Hepatocyte (in vitro differentiated cells): ENCODE results near the gene TM6SF1. TPM values are rescaled to one million over a fixed set of nuclear protein-coding genes. Genes with fewer than 3 reads are reported as not detected.
"Not testable (repeated sequence)": the region's sequence is repeated elsewhere in the genome, so short reads cannot be mapped to it uniquely, and the experiment has no call there.

ENCODE experiments used
- DNase-seq: peaks from one replicate; pipeline ENCODE4 v3.0.0-alpha.2; 2016; ENCODE audit warnings: low spot score
- H2AFZ ChIP-seq: fragments of 200-600 bp; sonication (generic); 2 replicates; pipeline ENCODE4 v1.6.0; 2016; ENCODE audit warnings: antibody characterized with exemption, mild to moderate bottlenecking
- H3K27ac ChIP-seq: fragments of 200-600 bp; sonication (generic); 2 replicates; pipeline ENCODE4 v1.5.1; 2016; ENCODE audit warnings: mild to moderate bottlenecking
- H3K27me3 ChIP-seq: fragments of 200-600 bp; sonication (generic); 2 replicates; pipeline ENCODE4 v1.6.1; 2016
- H3K36me3 ChIP-seq: fragments of 200-600 bp; sonication (generic); replicated peaks from 2 replicates; pipeline ENCODE4 v1.5.1; 2016; ENCODE audit warnings: low read depth; ENCODE audit not compliant: insufficient read depth
- H3K4me1 ChIP-seq: fragments of 200-600 bp; sonication (generic); 2 replicates; pipeline ENCODE4 v1.5.1; 2016; ENCODE audit warnings: mild to moderate bottlenecking, moderate library complexity; ENCODE audit not compliant: insufficient read depth
- H3K4me2 ChIP-seq: fragments of 200-600 bp; sonication (generic); 2 replicates; pipeline ENCODE4 v1.6.0; 2016
- H3K4me3 ChIP-seq: fragments of 200-600 bp; sonication (generic); 2 replicates; pipeline ENCODE4 v1.5.1; 2016; ENCODE audit warnings: mild to moderate bottlenecking
- H3K79me2 ChIP-seq: fragments of 200-600 bp; sonication (generic); 2 replicates; pipeline ENCODE4 v1.6.0; 2017; ENCODE audit warnings: mild to moderate bottlenecking
- H3K9me2 ChIP-seq: fragments of 200-600 bp; sonication (generic); replicated peaks from 2 replicates; pipeline ENCODE4 v1.6.0; 2017; ENCODE audit warnings: mild to moderate bottlenecking; ENCODE audit not compliant: insufficient read depth
- H3K9me3 ChIP-seq: fragments of 200-600 bp; sonication (generic); 2 replicates; pipeline ENCODE4 v1.5.1; 2016; ENCODE audit warnings: low read depth, mild to moderate bottlenecking
- H4K20me1 ChIP-seq: fragments of 200-600 bp; sonication (generic); 2 replicates; pipeline ENCODE4 v1.6.0; 2016; ENCODE audit warnings: mild to moderate bottlenecking; ENCODE audit not compliant: insufficient read depth, poor library complexity, severe bottlenecking
- EZH2 ChIP-seq: fragments of 200-600 bp; sonication (generic); IDR thresholded peaks from 2 replicates; pipeline ENCODE4 v1.6.1; 2016; ENCODE audit warnings: antibody characterized with exemption, mild to moderate bottlenecking, borderline replicate concordance
- EZH2phosphoT487 ChIP-seq: fragments of 200-600 bp; sonication (generic); IDR thresholded peaks from one replicate; pipeline ENCODE4 v1.6.1; 2018; ENCODE audit warnings: antibody characterized with exemption, mild to moderate bottlenecking, low read depth, moderate library complexity; ENCODE audit not compliant: unreplicated experiment, severe bottlenecking
- WGBS: methylation state at CpG from one replicate; pipeline ENCODE4 v1.1.6; 2016; ENCODE audit warnings: low lambda C conversion rate; ENCODE audit errors: missing lambda C conversion rate; 5-methylcytosine and 5-hydroxymethylcytosine counted together
- polyA plus RNA-seq: library from polyadenylated mRNA; unstranded; fragments of >200 nt; fragmentation: Nextera tagmentation; extraction: Ambion mirVana; gene quantifications from 2 replicates; pipeline ENCODE4 v1.2.1, GENCODE V29; 2016
- total RNA-seq: library from RNA; depleted of rRNA; stranded (reverse); fragments of >200 nt; gene quantifications from 2 replicates; pipeline ENCODE4 v1.2.3, GENCODE V29; 2014
- TF ChIP-seq, protein P1 (sequence below): fragments of 200-600 bp; sonication (generic); IDR thresholded peaks from 2 replicates; pipeline ENCODE4 v1.5.1; 2016; ENCODE audit warnings: antibody characterized with exemption, mild to moderate bottlenecking; ENCODE audit not compliant: poor library complexity

Gene TM6SF1
- total and polyA plus RNA-seq, 2 experiments from 2014 or later, result 0.20 to 0.35 TPM

DNA sequence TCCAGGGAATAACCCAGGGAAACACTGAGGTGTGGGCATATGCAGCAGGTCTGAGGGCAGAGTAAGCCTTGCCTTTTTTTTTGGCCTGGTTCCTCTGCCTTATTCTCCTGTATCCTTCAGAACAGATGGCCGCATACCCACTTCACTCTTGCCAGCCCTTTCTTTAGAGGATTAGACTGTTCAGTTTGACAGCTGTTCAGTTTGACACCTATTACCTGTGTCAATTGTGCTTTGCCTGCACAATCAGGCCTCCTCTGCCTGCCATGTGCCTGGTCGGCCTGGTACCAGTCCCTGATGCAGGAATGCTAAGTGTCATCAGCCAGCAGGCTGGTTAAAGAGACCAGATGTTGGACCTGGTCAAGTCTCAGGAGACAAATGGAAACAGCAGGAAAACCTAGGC lies 22.3 kb downstream of the TM6SF1 start:
- WGBS, result 91% methylated on average over 2 of the region's 2 CpGs
- H3K4me1 ChIP-seq, result no peaks in the 10 kb centered on the region
- no peaks in the 10 kb centered on the region for H3K36me3 ChIP-seq
- DNase-seq, result no peak
- no peak overlapping the region for H3K4me2 ChIP-seq
- H3K9me3 ChIP-seq, result no peaks in the 10 kb centered on the region
- no peak overlapping the region for H3K4me3 ChIP-seq
- TF ChIP-seq EZH2, result no peak
- TF ChIP-seq, protein P1, sequence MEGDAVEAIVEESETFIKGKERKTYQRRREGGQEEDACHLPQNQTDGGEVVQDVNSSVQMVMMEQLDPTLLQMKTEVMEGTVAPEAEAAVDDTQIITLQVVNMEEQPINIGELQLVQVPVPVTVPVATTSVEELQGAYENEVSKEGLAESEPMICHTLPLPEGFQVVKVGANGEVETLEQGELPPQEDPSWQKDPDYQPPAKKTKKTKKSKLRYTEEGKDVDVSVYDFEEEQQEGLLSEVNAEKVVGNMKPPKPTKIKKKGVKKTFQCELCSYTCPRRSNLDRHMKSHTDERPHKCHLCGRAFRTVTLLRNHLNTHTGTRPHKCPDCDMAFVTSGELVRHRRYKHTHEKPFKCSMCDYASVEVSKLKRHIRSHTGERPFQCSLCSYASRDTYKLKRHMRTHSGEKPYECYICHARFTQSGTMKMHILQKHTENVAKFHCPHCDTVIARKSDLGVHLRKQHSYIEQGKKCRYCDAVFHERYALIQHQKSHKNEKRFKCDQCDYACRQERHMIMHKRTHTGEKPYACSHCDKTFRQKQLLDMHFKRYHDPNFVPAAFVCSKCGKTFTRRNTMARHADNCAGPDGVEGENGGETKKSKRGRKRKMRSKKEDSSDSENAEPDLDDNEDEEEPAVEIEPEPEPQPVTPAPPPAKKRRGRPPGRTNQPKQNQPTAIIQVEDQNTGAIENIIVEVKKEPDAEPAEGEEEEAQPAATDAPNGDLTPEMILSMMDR, result no peak
- TF ChIP-seq EZH2phosphoT487, result no peak
- no peaks in the 10 kb centered on the region for H3K27me3 ChIP-seq
- H3K27ac ChIP-seq, result no peak overlapping the region
- no peaks in the 10 kb centered on the region for H3K9me2 ChIP-seq
- H2AFZ ChIP-seq, result no peak overlapping the region
- H3K79me2 ChIP-seq, result no peaks in the 10 kb centered on the region
- H4K20me1 ChIP-seq, result no peaks in the 10 kb centered on the region

DNA sequence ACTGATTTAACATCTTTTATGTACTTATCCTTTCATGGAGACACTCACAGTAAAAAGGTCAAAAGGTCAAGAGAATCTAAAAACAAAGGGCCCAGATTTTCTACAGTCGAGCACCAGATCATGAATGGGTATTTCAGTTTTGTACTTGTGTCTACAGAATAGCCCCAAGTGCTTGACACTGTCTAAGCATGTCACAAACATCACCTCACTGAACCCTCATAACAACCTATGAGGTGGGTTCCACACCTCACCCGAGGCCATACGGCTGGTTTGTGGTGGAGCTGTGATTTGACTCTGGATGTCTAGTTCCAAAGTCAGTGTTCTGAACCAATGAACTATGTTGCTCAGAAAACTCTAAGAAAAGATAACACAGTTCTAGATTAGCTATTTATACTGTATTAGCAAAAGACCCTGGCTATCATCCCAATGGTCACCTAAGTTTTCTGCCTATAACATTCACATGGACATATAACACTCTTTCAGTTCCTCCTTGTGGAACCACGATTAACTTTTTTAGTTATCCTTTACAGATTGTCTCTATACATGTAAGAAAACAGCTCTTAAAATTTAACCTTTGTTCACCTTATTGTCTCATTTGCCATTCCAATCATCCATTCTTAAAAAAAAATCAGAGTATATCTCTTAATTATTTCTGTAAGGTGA lies 25.5 kb downstream of the TM6SF1 start:
- 91% methylated on average over 4 of the region's 4 CpGs for WGBS

DNA sequence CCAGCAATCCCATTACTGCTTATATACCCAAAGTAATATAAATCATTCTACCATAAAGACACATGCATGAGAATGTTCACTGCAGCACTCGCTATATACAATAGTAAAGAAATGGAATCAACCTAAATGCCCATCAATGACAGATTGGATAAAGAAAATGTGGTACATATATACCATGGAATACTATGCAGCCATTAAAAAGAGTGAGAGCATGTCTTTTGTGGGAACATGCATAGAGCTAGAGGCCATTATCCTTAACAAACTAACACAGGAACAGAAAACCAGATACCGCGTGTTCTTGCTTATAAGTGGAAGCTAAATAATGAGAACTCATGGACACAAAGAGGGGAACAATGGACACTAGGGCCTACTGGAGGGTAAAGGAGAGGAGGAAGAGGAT lies 34.7 kb downstream of the TM6SF1 start:
- H3K27ac ChIP-seq, H3K4me2 ChIP-seq, H3K4me3 ChIP-seq, DNase-seq, H3K9me3 ChIP-seq, H3K36me3 ChIP-seq, H2AFZ ChIP-seq, H3K4me1 ChIP-seq, H3K9me2 ChIP-seq, H3K79me2 ChIP-seq, H3K27me3 ChIP-seq, H4K20me1 ChIP-seq: not testable (repeated sequence)
- 100% methylated on average over 3 of the region's 3 CpGs for WGBS

More for the DNA sequence above, 25.5 kb downstream of the TM6SF1 start:
- no peak for DNase-seq
- Histone ChIP-seq H3K27ac (no peak overlapping the region), H3K9me2 (no peaks in the 10 kb centered on the region), H2AFZ (no peak overlapping the region), H3K4me3 (no peak overlapping the region), H4K20me1 (no peaks in the 10 kb centered on the region), H3K79me2 (no peaks in the 10 kb centered on the region), H3K4me1 (no peaks in the 10 kb centered on the region), H3K36me3 (no peaks in the 10 kb centered on the region), H3K27me3 (no peaks in the 10 kb centered on the region), H3K9me3 (no peaks in the 10 kb centered on the region), H3K4me2 (no peak overlapping the region)
- TF ChIP-seq EZH2phosphoT487 (no peak), EZH2 (no peak)
- TF ChIP-seq, protein P1, result no peak

DNA sequence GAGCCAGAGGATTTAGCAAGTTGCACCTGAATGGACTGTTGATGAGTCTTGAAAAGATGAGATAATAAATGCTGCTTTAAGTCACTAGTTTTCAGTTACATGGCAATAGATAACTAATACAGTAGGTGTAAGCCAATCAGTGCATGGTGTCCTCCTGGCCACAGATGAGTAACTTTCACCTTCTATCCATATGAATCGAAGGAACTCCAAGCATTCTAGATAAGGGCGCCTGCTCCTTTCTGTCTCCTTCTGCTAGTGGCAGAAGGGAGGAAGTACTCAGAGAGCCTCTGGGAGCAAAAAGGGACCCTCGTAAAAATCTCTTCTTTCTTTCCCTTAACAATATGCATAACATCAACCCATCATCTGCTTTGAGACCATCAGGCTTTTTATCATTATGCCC lies 37.3 kb downstream of the TM6SF1 start:
- Histone ChIP-seq H3K9me3 (no peaks in the 10 kb centered on the region), H3K9me2 (no peaks in the 10 kb centered on the region), H3K79me2 (no peaks in the 10 kb centered on the region), H4K20me1 (no peaks in the 10 kb centered on the region), H3K4me3 (no peak overlapping the region), H3K4me1 (no peaks in the 10 kb centered on the region), H2AFZ (no peak overlapping the region), H3K4me2 (no peak overlapping the region), H3K27ac (no peak overlapping the region), H3K27me3 (no peaks in the 10 kb centered on the region), H3K36me3 (no peaks in the 10 kb centered on the region)
- no peak for TF ChIP-seq EZH2
- no peak for TF ChIP-seq EZH2phosphoT487
- TF ChIP-seq, protein P1, result no peak
- DNase-seq, result no peak
- WGBS, result 83% methylated on average over 3 of the region's 3 CpGs
